Myocyte (in vitro differentiated cells): Measurements from ENCODE around the gene PKP3. TPM values are rescaled to one million over a fixed set of nuclear protein-coding genes. Genes with fewer than 3 reads are reported as not detected.
"Not testable (repeated sequence)": the region's sequence is repeated elsewhere in the genome, so short reads cannot be mapped to it uniquely, and the experiment has no call there.

ENCODE experiments used
- DNase-seq: peaks from one replicate; pipeline ENCODE4 v3.0.0-alpha.2; 2012; ENCODE audit warnings: low read depth
- total RNA-seq: library from RNA; depleted of rRNA; stranded (reverse); fragments of >200 nt; gene quantifications from 2 replicates; pipeline ENCODE4 v1.2.3, GENCODE V29; 2014

Gene PKP3
- total RNA-seq, 1 donor from 2014 or later, result 1.4 TPM

GRCh38 chr11:376531-377173 lies 17.4 kb upstream of the PKP3 start:
- DNase-seq, result no peak

- DNase-seq, result no peak
Observed at GRCh38 chr11:377174-377865, 16.7 kb upstream of the PKP3 start.

GRCh38 chr11:377883-378500 lies 16.0 kb upstream of the PKP3 start:
- DNase-seq, result no peak

- no peak for DNase-seq
Observed at GRCh38 chr11:379205-380094, 14.6 kb upstream of the PKP3 start.

- no peak for DNase-seq
Observed at GRCh38 chr11:380095-380480, 13.9 kb upstream of the PKP3 start.

GRCh38 chr11:380491-380890 lies 13.5 kb upstream of the PKP3 start:
- no peak for DNase-seq

DNA sequence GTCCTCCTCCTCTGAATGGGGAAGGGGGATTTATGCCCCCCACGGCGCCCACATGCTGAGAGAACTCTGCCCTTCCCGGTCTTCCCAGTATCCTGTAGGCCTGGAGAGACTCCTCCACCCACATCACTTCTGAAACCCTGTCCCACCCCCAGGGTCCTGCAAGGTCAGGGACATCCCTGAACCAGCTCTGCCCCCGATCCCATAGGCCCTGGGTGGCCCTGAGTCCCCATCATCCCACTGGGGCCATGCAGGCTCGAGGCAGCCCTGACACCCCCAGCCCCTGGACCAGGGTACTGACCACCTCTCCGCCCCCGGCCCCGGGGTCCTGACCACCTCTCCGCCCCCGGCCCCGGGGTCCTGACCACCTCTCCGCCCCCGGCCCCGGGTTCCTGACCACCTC lies 13.0 kb upstream of the PKP3 start:
- no peak for DNase-seq

- no peak for DNase-seq
Observed at GRCh38 chr11:381501-382072, 12.4 kb upstream of the PKP3 start.

- DNase-seq, result no peak
Observed at GRCh38 chr11:382081-382629, 11.9 kb upstream of the PKP3 start.

GRCh38 chr11:383431-383830 lies 10.6 kb upstream of the PKP3 start:
- no peak for DNase-seq

GRCh38 chr11:384511-384910 lies 9.5 kb upstream of the PKP3 start:
- DNase-seq, result no peak

DNA sequence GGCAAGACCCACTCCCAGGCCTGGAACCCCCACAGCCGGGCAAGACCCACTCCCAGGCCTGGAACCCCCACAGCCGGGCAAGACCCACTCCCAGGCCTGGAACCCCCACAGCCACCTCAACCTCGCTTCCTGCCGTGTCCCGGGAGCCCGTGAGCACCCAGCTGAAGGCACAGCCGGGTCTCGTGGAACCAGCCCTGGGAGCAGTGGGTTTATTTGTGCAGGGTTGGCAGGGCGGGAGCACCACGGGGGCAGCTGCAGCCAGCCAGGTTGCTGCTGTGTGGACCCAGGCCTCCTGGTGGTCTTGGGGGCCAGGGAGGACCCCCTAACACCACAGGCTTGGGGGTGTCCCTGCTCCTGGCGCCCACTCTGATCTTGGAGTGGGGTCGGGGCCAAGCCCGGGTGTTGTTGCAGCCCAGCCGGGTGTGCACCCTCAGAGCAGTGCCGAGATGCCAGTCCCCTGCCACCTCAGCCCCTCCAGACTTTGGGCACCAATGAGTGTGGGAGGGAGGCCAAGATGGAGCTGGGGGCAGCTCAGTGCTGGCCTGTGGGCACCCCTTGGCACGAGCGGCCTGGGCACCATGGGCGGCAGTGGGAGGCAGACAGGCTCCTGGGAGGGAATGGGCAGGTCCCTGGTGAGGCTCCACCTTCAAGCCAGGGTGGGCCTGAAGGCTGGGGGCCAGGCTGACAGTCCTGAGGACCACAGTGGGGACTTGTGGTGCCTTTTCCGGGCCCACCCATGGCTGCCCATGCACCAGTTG lies 8.2 kb upstream of the PKP3 start:
- DNase-seq, result no peak

DNA sequence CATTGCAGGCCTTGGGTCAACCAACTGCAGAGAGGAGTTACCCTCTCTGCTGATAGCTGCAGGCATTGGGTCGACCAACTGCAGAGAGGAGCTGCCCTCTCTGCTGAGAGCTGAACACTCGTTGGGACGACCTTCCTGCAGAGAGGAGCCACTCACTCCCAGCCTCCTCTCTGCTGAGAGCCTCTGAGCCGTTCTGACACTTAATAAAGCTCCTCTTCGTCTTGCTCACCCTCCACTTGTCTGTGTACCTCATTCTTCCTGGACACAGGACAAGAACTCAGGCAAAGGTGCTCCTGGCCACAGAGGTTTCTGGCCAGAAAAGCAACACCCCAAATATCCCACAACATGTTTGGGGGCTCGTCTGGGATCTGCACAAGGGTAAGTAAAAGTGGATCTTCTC lies 7.5 kb upstream of the PKP3 start:
- no peak for DNase-seq

- no peak for DNase-seq
Observed at GRCh38 chr11:387193-387793, 6.7 kb upstream of the PKP3 start.

- DNase-seq, result not testable (repeated sequence)
Observed at GRCh38 chr11:389369-389768, 4.6 kb upstream of the PKP3 start.

DNA sequence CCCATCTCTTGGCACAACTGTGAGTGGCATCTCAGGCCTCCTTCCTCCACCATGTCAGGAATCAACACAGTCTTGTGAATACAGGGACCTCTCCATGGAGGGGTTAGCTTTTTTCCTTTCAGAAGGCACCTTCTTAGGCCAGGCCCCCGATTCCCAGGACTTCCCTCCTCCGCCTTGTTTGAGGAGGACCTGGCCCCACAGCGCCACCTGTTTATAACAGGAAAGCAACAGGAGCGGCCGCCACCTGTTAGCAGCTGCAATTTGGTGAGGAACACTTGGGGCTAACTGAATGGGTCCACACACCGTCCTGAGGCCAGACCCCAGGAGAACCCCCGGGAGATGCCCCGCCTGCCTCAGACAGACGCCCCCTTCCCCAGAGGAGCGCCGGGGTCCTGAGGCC lies 3.8 kb upstream of the PKP3 start:
- DNase-seq, result no peak

DNA sequence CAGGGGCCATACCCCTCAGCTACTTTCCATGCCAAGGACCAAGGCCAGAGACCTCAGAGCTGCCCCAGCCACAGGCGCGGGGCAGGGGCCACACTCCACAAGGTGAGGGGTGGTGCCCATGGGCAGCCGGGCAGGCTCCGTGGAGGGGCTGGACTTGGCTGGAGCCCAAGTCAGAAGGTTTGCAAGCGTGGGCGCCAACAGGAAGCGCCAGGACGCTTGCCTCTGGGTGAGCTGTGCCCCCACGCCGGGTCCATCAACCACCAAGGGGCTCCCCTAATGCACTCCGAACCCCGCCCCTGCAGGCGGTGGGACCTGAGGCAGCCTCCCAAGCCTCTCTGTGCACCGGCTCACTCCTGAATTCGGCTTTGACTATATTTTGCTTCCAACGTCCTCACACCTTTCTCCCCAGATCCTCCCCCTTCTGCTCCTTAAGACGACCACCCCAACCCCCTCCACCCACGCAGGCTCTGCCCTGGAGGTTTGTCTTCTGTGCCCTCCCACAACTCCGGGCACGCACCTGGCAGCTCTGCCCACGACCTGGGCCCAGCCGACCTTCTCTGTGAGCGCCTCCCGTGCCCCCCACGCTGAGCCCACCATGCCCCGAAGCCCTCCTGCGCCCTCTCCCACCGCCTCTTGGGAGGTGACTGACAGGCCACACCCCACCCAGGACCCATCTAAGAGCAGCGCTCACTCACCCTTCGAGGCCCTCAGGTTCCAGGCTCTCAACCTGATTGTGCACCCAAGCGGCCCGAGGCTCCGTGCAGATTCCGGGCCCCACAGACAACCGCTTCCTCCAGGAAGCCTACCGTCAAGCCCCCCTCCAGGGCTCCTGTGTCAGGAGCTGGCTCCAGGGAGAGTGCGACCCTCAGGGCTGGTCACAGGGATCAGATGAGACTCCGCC lies 2.6 kb upstream of the PKP3 start:
- no peak for DNase-seq

DNA sequence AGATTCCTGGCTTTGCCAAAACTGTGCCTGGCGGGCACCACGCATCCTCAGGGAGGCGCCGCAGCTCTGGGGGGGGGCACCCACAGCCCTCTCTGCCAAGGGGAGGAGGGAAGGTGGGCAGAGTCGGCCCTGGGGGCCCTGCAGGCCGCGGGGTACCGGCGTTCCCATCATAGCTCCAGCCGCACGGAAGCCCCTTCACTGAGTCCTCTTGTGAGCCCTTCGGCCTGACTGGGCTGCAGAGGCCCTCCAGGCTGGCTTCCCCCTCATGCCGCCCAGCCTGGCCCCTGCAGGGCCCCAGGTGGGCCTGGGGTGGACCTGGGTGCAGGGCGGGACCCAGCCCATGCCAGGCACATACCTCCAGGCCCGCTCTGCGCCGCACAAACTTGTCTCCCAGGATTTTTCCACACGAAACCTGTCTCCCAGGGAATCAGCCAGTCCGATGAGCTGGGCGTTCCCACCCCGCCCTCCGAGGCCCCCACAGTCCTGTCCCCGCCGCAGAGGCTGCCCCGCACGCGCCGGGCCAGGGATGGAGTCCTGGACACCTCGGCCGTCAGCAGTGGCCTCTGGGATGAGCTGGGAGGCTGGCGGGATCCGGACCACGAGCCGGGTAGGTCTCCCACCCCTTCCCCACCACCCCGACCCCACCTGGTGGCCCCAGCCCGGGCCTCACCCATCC lies 1.8 kb upstream of the PKP3 start:
- DNase-seq, result no peak
